AG09319 (cell line): ENCODE data around the gene TRMT11.
"Not testable (repeated sequence)": the region's sequence is repeated elsewhere in the genome, so short reads cannot be mapped to it uniquely, and the experiment has no call there.

Source experiments
- DNase-seq: peaks from one replicate; pipeline ENCODE4 v3.0.0-alpha.2; 2010; ENCODE audit warnings: low read depth; ENCODE audit errors: extremely low read depth
- TF ChIP-seq, protein P1 (sequence below): IDR thresholded peaks from 2 replicates; pipeline ENCODE4 v1.5.1; 2011; ENCODE audit warnings: low read depth, mild to moderate bottlenecking, inconsistent platforms, low read length, moderate library complexity

Gene TRMT11

DNA sequence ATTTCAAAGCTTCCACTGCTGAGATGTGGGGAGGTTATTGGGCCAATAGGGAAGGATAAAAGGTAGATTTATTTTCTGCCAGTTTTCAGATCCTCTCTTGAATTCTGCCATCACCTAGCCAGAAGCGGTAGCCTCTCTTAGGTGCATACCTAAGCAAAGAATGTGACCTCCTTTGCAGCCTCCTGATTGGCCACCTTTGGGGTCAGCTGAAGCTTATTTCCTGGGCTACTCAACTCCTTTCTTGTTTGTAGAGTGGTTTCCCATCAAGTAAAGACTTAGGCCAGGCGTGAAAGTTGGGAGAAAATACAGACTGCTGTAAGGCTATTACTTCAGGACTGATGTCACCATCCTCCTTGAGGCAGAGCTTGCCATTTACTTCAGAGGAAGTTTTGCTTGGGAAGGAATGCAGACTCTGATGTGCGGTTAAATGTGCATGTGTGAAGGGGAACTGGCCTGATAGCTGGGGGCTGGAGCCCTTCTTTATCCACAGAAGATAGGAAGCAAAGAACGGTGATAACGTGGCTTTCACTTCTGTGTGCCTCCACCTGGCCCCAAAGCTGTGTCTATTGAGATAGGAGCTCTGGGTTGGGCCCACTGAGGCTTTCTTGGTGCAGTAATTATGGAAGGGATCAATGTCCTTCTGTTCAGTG lies 70.1 kb downstream of the TRMT11 start:
- DNase-seq, result no peak
- TF ChIP-seq, protein P1, sequence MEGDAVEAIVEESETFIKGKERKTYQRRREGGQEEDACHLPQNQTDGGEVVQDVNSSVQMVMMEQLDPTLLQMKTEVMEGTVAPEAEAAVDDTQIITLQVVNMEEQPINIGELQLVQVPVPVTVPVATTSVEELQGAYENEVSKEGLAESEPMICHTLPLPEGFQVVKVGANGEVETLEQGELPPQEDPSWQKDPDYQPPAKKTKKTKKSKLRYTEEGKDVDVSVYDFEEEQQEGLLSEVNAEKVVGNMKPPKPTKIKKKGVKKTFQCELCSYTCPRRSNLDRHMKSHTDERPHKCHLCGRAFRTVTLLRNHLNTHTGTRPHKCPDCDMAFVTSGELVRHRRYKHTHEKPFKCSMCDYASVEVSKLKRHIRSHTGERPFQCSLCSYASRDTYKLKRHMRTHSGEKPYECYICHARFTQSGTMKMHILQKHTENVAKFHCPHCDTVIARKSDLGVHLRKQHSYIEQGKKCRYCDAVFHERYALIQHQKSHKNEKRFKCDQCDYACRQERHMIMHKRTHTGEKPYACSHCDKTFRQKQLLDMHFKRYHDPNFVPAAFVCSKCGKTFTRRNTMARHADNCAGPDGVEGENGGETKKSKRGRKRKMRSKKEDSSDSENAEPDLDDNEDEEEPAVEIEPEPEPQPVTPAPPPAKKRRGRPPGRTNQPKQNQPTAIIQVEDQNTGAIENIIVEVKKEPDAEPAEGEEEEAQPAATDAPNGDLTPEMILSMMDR, result no peak

DNA sequence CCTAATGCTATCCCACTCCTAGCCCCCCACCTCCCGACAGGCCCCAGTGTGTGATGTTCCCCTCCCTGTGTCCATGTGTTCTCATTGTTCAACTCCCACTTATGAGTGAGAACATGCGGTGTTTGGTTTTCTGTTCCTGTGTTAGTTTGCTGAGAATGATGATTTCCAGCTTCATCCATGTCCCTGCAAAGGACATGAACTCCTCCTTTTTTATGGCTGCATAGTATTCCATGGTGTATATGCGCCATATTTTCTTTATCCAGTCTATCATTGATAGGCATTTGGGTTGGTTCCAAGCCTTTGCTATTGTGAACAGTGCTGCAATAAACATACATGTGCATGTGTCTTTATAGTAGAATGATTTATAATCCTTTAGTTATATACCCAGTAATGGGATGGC lies 71.7 kb downstream of the TRMT11 start:
- not testable (repeated sequence) for DNase-seq

DNA sequence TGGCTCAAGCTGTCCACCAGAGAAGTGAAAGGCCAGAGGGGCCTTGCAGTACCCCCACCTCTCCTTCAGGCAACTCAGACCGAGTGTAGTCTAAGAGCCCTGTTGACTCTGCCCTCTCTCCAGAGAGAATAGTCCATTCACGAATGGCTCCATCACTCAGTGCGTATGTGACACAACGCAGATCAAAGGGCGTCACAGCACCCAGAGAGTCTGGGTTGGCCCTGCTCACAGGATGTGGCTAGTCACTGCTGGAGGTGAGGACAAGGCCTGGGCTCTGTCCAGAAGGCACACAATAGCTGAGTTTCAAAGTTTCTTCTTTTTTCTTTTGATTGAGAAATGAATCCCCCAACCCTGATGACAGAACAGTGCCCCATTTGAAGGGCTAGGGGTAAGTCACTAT lies 74.1 kb downstream of the TRMT11 start:
- DNase-seq, result no peak
- TF ChIP-seq, protein P1, result no peak

DNA sequence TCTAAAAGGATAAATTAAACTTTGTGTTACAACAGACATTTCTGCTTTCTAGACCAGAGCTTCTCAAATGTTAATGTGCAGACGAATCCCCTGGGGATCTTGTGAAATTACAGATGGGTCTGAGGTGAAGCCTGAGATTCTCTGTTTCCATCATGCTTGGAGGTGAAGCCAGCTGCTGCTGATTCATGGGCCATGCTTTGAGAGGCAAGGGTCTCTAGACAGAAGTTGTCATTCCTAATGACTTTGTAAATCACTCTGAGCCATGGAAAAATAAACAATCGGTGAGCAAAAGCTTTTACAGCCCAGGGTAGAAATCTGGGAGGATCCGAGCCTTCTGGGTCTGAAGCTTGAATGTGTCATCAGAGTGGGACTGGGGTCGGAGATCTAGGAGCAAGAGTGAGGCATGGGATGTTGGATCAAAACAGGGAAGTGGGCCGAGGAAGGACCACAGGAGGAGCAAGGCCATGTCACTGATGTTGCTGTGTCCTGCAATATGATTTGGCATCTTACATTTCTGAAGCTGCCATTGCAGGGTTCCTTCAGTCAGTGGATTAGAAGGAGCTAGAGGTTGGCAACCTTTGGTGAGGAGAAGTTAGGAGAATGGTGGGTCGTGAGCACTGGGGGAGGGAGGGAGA lies 77.3 kb downstream of the TRMT11 start:
- DNase-seq, result no peak
- TF ChIP-seq, protein P1, result no peak

DNA sequence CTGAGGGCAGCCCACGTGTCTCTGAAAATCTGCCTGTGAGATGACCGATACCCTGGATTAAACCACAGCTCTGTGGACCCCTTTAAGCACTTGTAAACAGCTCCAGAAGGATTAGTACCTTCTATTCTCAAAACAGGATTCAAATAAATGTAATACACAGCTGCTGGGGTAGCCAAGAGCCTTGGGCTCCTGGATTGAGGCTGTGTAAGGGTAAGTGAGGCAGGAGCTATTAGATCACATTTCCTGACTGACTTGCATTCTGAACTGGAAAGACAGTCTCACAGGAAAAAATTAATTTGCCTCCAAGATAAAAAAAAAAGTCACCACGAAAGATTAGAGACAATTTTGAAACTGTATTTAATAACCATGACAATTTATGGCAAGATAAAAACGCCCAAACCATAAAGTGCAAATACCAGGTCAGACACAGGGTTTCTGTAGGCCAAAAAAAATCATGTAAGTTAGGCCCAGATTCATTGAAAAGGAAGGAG lies 78.0 kb downstream of the TRMT11 start:
- no peak for DNase-seq
- TF ChIP-seq, protein P1, result no peak

DNA sequence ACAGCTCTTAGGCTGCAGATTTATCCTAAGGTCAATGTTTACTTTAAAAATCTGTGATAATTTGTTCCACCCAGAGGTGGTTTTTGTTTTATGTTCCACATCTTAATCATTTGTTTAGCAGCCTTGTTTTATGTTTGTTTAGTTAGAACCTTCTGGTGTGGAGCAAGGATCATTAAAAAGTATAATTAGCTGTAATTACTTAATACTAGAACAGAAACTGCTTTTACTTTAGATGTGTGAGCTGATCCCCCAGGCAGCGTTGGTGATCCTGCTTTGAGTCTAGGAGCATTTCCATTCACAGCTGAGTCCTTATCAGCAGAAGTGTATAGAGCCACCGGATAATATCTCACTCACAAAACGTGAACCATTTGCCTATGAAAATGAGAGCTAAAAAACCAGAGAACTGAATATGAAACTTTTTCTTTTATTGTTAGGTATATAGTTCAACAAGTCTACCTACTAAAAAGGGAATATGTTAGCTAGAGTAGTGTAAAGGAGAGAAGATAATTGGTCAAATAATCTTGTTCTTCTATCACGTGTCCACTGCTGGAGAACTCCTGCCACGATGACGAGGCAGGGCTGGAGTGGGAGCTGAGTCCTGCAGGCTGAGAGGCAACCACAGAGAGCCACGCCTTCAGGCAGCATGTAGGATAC lies 78.5 kb downstream of the TRMT11 start:
- DNase-seq, result no peak
- TF ChIP-seq, protein P1, result no peak

DNA sequence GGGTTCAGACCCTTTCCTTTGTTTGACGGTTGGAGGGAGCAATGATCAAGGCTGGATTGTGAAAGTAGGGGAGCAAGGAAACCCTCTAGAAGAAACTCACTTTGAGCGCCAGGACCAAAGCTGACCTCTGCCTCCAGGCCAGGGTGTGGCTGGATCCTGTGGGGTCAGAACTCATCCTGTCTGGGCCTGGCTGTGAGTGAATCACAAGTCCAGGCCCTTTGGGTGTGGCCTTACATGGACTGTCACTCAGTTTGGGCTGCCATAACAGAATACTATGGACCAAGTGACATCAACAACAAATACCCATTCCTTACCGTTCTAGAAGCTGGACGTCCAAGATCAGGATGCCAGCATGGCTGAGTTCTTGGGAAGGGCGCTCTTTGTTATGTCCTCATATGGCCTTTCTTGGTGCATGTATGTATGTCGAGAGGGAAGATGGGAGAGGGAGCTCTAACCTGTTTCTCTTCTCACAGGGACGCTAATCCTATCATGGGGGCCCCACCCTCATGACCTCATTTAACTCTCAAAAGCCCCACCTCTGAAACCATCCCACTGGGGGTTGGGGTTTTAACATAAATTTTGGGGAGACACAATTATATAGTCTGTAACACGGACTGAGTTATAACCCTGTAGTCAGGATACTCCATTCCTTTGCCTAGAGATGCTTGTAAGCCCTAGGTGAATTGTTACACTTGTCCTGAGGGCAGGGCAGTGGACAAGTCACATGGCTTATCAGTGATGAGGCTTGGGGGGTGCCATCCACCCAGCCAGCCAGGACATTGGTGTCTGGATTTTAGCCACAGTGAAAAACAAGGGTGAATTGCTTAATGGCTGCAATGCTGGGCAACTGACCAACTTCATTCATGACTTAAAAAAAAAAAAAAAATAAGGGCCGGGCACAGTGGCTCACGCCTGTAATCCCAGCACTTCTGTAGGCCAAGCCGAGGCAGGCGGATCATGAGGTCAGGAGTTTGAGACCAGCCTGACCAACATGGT lies 80.0 kb downstream of the TRMT11 start:
- TF ChIP-seq, protein P1, result no peak
- no peak for DNase-seq
